ENCODE measurements around the gene CNR1.

CNR1 gene

GRCh38 chr6:88143421-88144157 lies 22.6 kb downstream of the CNR1 start:
- no peak for DNase-seq (ENCODE audit: low read depth)

- no peak for DNase-seq (ENCODE audit: low read depth)
These were observed 23.9 kb downstream of the CNR1 start for GRCh38 chr6:88142297-88142668.

GRCh38 chr6:88141561-88142296 lies 24.4 kb downstream of the CNR1 start:
- DNase-seq (ENCODE audit: low read depth): no peak

- DNase-seq (ENCODE audit: low read depth): no peak
These were observed 28.2 kb downstream of the CNR1 start for GRCh38 chr6:88137915-88138314.

GRCh38 chr6:88135578-88136114 lies 30.5 kb downstream of the CNR1 start:
- no peak for DNase-seq (ENCODE audit: low read depth)

GRCh38 chr6:88134575-88134974 lies 31.6 kb downstream of the CNR1 start:
- DNase-seq (ENCODE audit: low read depth): no peak

GRCh38 chr6:88133718-88134117 lies 32.4 kb downstream of the CNR1 start:
- no peak for DNase-seq (ENCODE audit: low read depth)

- no peak for DNase-seq (ENCODE audit: low read depth)
These were observed 41.1 kb downstream of the CNR1 start for GRCh38 chr6:88124925-88125557.

GRCh38 chr6:88120635-88121034 lies 45.5 kb downstream of the CNR1 start:
- no peak for DNase-seq (ENCODE audit: low read depth)

- no peak for DNase-seq (ENCODE audit: low read depth)
These were observed 46.4 kb downstream of the CNR1 start for GRCh38 chr6:88119769-88120168.

- no peak for DNase-seq (ENCODE audit: low read depth)
These were observed 49.9 kb downstream of the CNR1 start for GRCh38 chr6:88116276-88116675.

- DNase-seq (ENCODE audit: low read depth): no peak
These were observed 50.8 kb downstream of the CNR1 start for GRCh38 chr6:88115307-88115706.

GRCh38 chr6:88114838-88115237 lies 51.3 kb downstream of the CNR1 start:
- DNase-seq (ENCODE audit: low read depth): no peak

- DNase-seq (ENCODE audit: low read depth): no peak
These were observed 54.2 kb downstream of the CNR1 start for GRCh38 chr6:88111991-88112390.

- no peak for DNase-seq (ENCODE audit: low read depth)
These were observed 58.9 kb downstream of the CNR1 start for GRCh38 chr6:88107241-88107640.

- DNase-seq (ENCODE audit: low read depth): no peak
These were observed 60.3 kb downstream of the CNR1 start for GRCh38 chr6:88105741-88106340.
